CD4-positive, CD25-positive, alpha-beta regulatory T cell (primary cell): ENCODE data around the gene SLC45A1. TPM values are rescaled to one million over a fixed set of nuclear protein-coding genes. Genes with fewer than 3 reads are reported as not detected.
"Not testable (repeated sequence)": the region's sequence is repeated elsewhere in the genome, so short reads cannot be mapped to it uniquely, and the experiment has no call there.

ENCODE experiments used
- ATAC-seq, 2 donors: fragments of 150-1000 bp; cut with Tn5 transposase; one replicate each; pipeline ENCODE4 v1.10.0; 2021; ENCODE audit warnings: low read depth in 2 of 2, moderate number of reproducible peaks in 2 of 2, moderate library complexity in 1 of 2
- DNase-seq, 3 donors: peaks; one replicate each; pipeline versions ENCODE4 v3.0.0 to v3.0.0-alpha.2; 2012 to 2022; ENCODE audit warnings: mixed read lengths in 1 of 3
- H3K27ac ChIP-seq: one replicate; pipeline ENCODE4 v1.7.0; 2013; ENCODE audit warnings: mild to moderate bottlenecking, low read length; ENCODE audit not compliant: insufficient read depth, poor library complexity, severe bottlenecking
- H3K27me3 ChIP-seq: one replicate; pipeline ENCODE4 v1.7.0; 2013; ENCODE audit warnings: low read length; ENCODE audit not compliant: control insufficient read depth, insufficient read depth
- H3K36me3 ChIP-seq: one replicate; pipeline ENCODE4 v1.7.0; 2013; ENCODE audit warnings: mild to moderate bottlenecking, low read length, moderate library complexity; ENCODE audit not compliant: control insufficient read depth, insufficient read depth
- H3K4me1 ChIP-seq: 2 replicates; pipeline ENCODE4 v1.7.0; 2013; ENCODE audit warnings: mild to moderate bottlenecking, low read length; ENCODE audit not compliant: insufficient read depth, control insufficient read depth, poor library complexity, severe bottlenecking
- H3K4me3 ChIP-seq: one replicate; pipeline ENCODE4 v1.7.0; 2013; ENCODE audit warnings: low read depth, mild to moderate bottlenecking, low read length, moderate library complexity
- H3K9me3 ChIP-seq, 2 experiments: 1 replicate in 1 of 2; 2 replicates in 1 of 2; pipeline ENCODE4 v1.7.0; 2013; ENCODE audit warnings: low read length in 2 of 2, mild to moderate bottlenecking in 1 of 2, moderate library complexity in 1 of 2; ENCODE audit not compliant: control insufficient read depth in 2 of 2
- H3K27ac Mint-ChIP-seq, 3 donors: one replicate each; pipeline ENCODE4 v1.8.0; 2020 to 2022; ENCODE audit warnings: mild to moderate bottlenecking in 3 of 3, mixed read lengths in 3 of 3, moderate library complexity in 2 of 3
- H3K27me3 Mint-ChIP-seq: one replicate; pipeline ENCODE4 v1.8.0; 2022; ENCODE audit warnings: mild to moderate bottlenecking, mixed read lengths
- H3K36me3 Mint-ChIP-seq: one replicate; pipeline ENCODE4 v1.8.0; 2020; ENCODE audit warnings: mixed read lengths
- H3K4me1 Mint-ChIP-seq, 4 donors: one replicate each; pipeline ENCODE4 v1.8.0; 2020 to 2022; ENCODE audit warnings: mixed read lengths in 4 of 4, mild to moderate bottlenecking in 1 of 4
- H3K4me3 Mint-ChIP-seq, 4 donors: one replicate each; pipeline ENCODE4 v1.8.0; 2020 to 2022; ENCODE audit warnings: mild to moderate bottlenecking in 4 of 4, mixed read lengths in 4 of 4, moderate library complexity in 3 of 4
- H3K9me3 Mint-ChIP-seq, 7 donors: one replicate each; pipeline ENCODE4 v1.8.0; 2020 to 2022; ENCODE audit warnings: mixed read lengths in 7 of 7, mild to moderate bottlenecking in 3 of 7, moderate library complexity in 2 of 7
- polyA plus RNA-seq, 4 donors: library from polyadenylated mRNA; unstranded; fragments of 300-500 nt; fragmentation: Illumina TruSeq; gene quantifications; one replicate each; pipeline ENCODE4 v1.2.3, GENCODE V29; 2021
- total RNA-seq: library from RNA; stranded (reverse); gene quantifications from one replicate; pipeline ENCODE4 v1.2.3, GENCODE V29; 2022

Gene SLC45A1
- total and polyA plus RNA-seq, 5 donors from 2014 or later = 0.47 to 1.4 (median 0.68) TPM

DNA sequence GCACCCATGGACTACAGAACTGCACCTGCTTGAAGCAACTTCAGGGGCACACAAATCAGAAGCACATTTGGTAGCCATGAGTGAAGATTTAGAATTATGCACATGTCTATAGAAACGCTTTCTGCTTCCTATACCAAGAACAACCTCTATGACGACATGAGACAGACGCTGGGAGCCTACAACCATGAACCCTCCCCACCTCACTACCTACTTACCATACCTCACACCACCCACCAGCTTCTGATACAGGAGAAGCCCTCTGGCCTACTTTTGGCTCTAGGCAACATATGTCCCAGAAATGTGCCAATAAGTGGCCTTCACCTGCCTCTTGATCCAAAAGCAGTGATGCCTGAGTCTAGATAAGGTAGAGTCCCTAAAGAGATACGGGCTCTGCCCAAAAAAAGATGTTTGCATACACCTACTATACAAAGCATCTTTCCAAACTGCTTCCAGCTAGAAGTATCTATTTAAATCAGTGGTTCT, 58.5 kb downstream of the SLC45A1 start:
- Mint-ChIP-seq H3K36me3 (peaks cover 21% of the 10 kb centered on the region), H3K9me3 (no peaks in the 10 kb centered on the region), H3K4me1 (peaks cover 18 to 87% (median 49%) of the 10 kb centered on the region in 4 donors), H3K4me3 (no peak overlapping the region), H3K27me3 (no peaks in the 10 kb centered on the region), H3K27ac (peak overlapping the region; percentile 11 to 54 (median 36))
- no peak for ATAC-seq
- no peaks in the 10 kb centered on the region for H3K27me3 ChIP-seq
- H3K9me3 ChIP-seq = no peaks in the 10 kb centered on the region
- peak overlapping the region; percentile 35 for H3K27ac ChIP-seq
- H3K4me1 ChIP-seq = peaks cover 36% of the 10 kb centered on the region
- no peak overlapping the region for H3K4me3 ChIP-seq
- no peak for DNase-seq
- peaks cover 42% of the 10 kb centered on the region for H3K36me3 ChIP-seq

DNA sequence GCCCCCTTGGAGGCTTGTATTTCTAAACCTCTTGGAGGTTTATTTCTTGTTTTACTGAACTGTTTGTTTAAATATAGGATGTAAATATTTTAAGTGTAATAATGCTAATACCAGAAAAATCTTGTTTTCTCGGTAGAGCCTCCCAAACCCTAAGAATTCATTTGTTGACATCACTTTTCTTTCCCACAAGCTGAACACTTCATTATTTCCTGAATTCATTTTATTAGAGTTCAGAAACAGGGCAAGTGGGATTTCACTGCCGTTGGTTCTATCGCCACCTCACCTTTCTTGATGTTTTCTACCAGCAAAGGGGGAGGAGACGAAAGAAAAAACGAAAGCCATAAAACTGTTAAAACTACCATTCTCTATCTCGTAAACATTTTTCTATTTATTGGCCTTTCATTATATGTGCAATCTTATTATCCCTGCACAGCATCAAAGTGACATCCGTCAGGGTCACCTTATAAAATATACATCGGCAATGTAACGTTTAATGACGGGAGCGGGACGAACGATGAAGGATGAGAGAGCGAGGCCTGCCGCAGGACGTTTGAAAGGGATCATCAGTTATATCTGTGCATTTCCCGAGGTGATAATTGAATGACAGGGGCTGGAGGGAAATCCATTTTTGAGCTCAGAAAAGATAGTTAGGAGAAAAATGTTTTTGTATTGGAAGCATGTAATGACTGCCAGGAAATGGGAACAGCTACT, 59.5 kb downstream of the SLC45A1 start:
- Mint-ChIP-seq H3K27ac (peak overlapping the region in 1 of 3 donors; percentile 61), H3K4me3 (peak overlapping the region in 1 of 4 donors; percentile 16), H3K27me3 (no peaks in the 10 kb centered on the region), H3K9me3 (no peaks in the 10 kb centered on the region), H3K4me1 (peaks cover 18 to 87% (median 50%) of the 10 kb centered on the region in 4 donors), H3K36me3 (peaks cover 21% of the 10 kb centered on the region)
- no peak overlapping the region for H3K4me3 ChIP-seq
- peaks cover 43% of the 10 kb centered on the region for H3K4me1 ChIP-seq
- H3K36me3 ChIP-seq = peaks cover 35% of the 10 kb centered on the region
- no peaks in the 10 kb centered on the region for H3K27me3 ChIP-seq
- ATAC-seq = no peak
- no peak for DNase-seq
- H3K9me3 ChIP-seq = no peaks in the 10 kb centered on the region
- no peak overlapping the region for H3K27ac ChIP-seq

DNA sequence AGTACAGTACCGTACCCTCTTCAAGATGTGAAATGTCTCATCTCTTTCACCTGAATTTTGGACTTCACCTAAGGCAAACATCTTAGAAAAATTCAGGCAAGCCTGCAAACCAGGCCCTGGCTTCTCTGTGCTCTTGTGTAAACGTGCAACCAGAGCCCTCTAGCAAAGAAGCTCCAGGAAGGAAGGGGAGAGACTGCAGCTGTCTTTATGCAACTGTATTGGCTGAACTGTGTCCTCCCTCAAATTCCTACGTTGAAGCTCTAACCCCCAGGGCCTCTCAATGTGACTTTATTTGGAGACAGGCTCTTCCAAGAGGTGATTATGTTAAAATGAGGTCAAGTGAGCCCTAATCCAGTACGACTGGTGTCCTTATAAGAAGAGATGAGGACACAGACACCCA, 60.3 kb downstream of the SLC45A1 start:
- H3K27ac ChIP-seq = no peak overlapping the region
- H3K4me3 ChIP-seq = no peak overlapping the region
- ATAC-seq (no peak), DNase-seq (no peak)
- Mint-ChIP-seq H3K4me3 (peak overlapping the region in 2 of 4 donors; percentile 28 to 62), H3K27me3 (no peaks in the 10 kb centered on the region), H3K27ac (peak overlapping the region; percentile 20 to 63 (median 44)), H3K9me3 (peaks cover 0 to 2% (median 0%) of the 10 kb centered on the region in 7 donors), H3K4me1 (peaks cover 22 to 87% (median 55%) of the 10 kb centered on the region in 4 donors), H3K36me3 (peaks cover 24% of the 10 kb centered on the region)
- no peaks in the 10 kb centered on the region for H3K9me3 ChIP-seq
- H3K36me3 ChIP-seq = peaks cover 33% of the 10 kb centered on the region
- no peaks in the 10 kb centered on the region for H3K27me3 ChIP-seq
- peaks cover 50% of the 10 kb centered on the region for H3K4me1 ChIP-seq

DNA sequence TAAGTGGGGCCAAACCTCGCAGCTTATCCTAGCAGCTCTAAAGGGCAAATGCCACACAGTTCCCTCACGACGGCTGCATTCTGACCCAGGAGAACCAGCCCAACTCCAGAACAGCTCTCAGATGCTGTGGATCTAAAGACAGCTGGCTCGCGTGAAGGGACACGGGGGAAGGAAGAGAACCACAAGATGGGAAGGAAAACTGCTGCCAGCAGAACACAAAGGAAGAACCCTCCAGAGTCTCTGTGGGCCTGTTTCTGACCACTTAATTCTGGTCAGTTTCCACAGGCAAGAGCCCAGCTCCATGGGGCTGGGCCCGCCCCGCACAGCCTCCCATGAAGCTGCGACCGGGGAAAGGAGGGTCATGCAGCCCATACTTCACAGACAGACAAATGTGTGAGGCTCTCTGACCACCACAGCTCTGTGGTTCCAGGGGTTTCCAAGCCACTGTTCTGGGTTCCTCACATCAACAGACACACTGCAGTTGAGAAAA, 61.1 kb downstream of the SLC45A1 start:
- H3K27ac Mint-ChIP-seq = peak overlapping the region; percentile 44 to 98 (median 70)
- Histone ChIP-seq H3K27me3 (no peaks in the 10 kb centered on the region), H3K27ac (no peak overlapping the region), H3K4me1 (peaks cover 51% of the 10 kb centered on the region), H3K36me3 (peaks cover 29% of the 10 kb centered on the region), H3K4me3 (no peak overlapping the region), H3K9me3 (no peaks in the 10 kb centered on the region)
- ATAC-seq (no peak), DNase-seq (no peak)
- H3K27me3 Mint-ChIP-seq = no peaks in the 10 kb centered on the region
- peaks cover 21 to 86% (median 60%) of the 10 kb centered on the region in 4 donors for H3K4me1 Mint-ChIP-seq
- peaks cover 0 to 2% (median 0%) of the 10 kb centered on the region in 7 donors for H3K9me3 Mint-ChIP-seq
- H3K36me3 Mint-ChIP-seq = peaks cover 26% of the 10 kb centered on the region
- peak overlapping the region in 2 of 4 donors; percentile 28 to 55 for H3K4me3 Mint-ChIP-seq

DNA sequence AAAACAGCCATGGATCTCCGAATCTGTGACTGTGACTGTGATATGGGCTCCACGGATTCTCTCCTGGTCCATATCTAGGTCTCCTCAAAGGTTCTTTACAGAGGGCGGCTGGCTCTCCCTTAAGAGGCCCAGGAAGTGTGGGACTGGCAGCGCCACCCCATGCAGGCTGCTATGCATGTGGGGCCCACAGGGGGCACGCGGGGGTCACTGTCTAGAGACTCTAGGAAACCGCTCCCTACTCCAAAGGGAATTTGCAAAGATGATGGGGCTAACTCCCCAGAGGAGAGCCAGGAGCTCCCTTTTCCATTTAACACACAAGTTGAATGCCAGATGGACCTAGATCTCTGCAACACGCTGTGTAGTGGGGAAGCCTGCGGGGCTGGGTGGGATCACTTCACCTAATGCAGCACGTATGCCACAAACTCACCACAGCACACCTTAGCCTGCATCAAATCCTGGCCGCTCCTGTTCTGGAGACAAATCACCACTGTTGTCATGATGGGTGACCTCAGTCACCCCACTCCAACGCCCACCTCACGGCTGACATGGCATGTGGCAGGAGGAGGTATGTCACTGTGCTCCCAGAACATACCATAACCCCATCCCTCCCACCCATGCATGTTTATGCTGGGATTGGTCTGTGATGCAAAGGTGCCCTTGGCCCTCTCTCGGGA, 61.7 kb downstream of the SLC45A1 start:
- Histone ChIP-seq H3K27ac (no peak overlapping the region), H3K9me3 (no peaks in the 10 kb centered on the region), H3K27me3 (no peaks in the 10 kb centered on the region), H3K4me3 (no peak overlapping the region), H3K4me1 (peaks cover 54% of the 10 kb centered on the region), H3K36me3 (peaks cover 30% of the 10 kb centered on the region)
- no peak for DNase-seq
- Mint-ChIP-seq H3K27ac (peak overlapping the region in 2 of 3 donors; percentile 11 to 44), H3K36me3 (peaks cover 26% of the 10 kb centered on the region), H3K9me3 (peaks cover 0 to 2% (median 0%) of the 10 kb centered on the region in 7 donors), H3K4me1 (peaks cover 25 to 88% (median 64%) of the 10 kb centered on the region in 4 donors), H3K27me3 (no peaks in the 10 kb centered on the region), H3K4me3 (no peak overlapping the region)
- no peak for ATAC-seq

DNA sequence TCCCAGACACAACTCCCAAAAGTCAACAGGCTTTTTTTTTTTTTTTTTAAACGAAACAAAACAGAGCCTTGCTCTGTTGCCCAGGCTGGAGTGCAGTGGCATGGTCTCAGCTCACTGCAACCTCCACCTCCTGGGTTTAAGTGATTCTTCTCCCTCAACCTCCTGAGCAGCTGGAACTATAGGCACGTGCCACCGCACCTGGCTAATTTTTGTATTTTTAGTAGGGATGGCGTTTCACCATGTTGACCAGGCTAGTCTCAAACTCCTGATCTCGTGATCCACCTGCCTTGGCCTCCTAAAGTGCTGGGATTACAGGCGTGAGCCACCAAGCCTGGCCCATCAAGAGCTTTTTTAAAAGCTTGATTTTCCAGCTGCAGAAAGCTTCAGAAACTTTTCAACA, 62.4 kb downstream of the SLC45A1 start:
- H3K27me3 Mint-ChIP-seq, ATAC-seq, H3K4me3 ChIP-seq, H3K4me3 Mint-ChIP-seq, DNase-seq, H3K27me3 ChIP-seq, H3K9me3 Mint-ChIP-seq, H3K27ac ChIP-seq, H3K9me3 ChIP-seq: not testable (repeated sequence)
- Histone ChIP-seq H3K4me1 (peaks cover 54% of the 10 kb centered on the region), H3K36me3 (peaks cover 35% of the 10 kb centered on the region)
- peaks cover 25 to 88% (median 66%) of the 10 kb centered on the region in 4 donors for H3K4me1 Mint-ChIP-seq
- H3K36me3 Mint-ChIP-seq = peaks cover 22% of the 10 kb centered on the region
- H3K27ac Mint-ChIP-seq = peak overlapping the region in 1 of 3 donors; percentile 51

DNA sequence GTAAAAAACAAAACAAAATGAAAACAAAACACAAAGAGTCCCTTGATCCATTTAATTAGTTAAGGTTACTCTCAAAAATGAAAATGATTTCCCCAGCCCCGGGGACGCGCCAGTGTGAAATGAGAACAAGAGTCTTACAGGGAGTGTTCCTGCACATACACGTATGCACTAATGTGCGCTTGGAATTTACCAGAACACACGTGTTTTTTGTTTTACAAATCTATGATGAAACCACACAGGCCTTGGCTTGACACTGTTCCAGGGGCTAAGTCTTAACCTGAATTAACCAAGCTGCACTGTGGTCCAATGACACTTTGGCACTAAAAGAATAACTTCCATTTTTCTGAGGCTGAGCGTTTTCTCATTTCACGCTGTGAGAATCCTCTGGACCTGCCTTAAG, 63.7 kb downstream of the SLC45A1 start:
- peaks cover 54% of the 10 kb centered on the region for H3K4me1 ChIP-seq
- Mint-ChIP-seq H3K36me3 (peaks cover 27% of the 10 kb centered on the region), H3K4me1 (peaks cover 32 to 88% (median 69%) of the 10 kb centered on the region in 4 donors), H3K4me3 (peak overlapping the region in 2 of 4 donors; percentile 21 to 60), H3K9me3 (peaks cover 0 to 2% (median 0%) of the 10 kb centered on the region in 7 donors), H3K27me3 (no peaks in the 10 kb centered on the region), H3K27ac (peak overlapping the region in 2 of 3 donors; percentile 38 to 91)
- H3K27ac ChIP-seq = no peak overlapping the region
- H3K4me3 ChIP-seq = no peak overlapping the region
- no peak for DNase-seq
- H3K9me3 ChIP-seq = no peaks in the 10 kb centered on the region
- peaks cover 29% of the 10 kb centered on the region for H3K36me3 ChIP-seq
- ATAC-seq = no peak
- H3K27me3 ChIP-seq = no peaks in the 10 kb centered on the region
